ENCODE data around the gene PKN1. TPM values are rescaled to one million over a fixed set of nuclear protein-coding genes. Genes with fewer than 3 reads are reported as not detected.

PKN1 gene
- total and polyA plus RNA-seq, 2 of the 13 experiments (the other 11 are each of a cell fraction or from before 2014, with no cell fraction given) = 45.7 to 54.5 TPM

DNA sequence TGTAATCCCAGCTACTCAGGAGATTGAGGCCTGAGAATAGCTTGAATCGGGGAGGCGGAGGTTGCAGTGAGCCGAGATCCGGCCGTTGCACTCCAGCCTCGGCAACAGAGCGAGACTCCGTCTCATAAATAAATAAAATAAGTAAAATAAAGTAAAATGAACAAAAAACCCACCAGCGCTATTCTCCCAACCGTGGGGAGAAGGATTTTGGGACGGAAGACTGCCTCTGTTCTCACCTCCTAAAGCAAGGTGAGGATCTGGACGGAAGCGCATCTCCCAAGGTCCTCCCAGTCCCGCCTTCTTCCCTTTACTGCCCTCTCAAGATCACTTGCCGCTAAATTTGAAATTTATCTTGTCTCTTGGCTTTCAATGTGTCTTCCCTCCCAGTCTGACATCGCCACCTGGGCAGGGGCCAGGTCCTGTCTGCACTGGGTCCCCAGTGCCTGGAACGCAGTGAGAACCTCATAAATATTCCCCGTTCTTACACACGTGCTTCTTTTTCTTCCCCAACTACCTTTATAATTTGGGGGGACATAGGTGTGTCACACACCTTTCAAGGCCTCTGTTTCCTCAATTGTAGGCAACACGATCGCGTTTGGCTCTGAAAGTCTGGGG, 86.2 kb downstream of the PKN1 start (continued):
- TF ChIP-seq, protein P1, sequence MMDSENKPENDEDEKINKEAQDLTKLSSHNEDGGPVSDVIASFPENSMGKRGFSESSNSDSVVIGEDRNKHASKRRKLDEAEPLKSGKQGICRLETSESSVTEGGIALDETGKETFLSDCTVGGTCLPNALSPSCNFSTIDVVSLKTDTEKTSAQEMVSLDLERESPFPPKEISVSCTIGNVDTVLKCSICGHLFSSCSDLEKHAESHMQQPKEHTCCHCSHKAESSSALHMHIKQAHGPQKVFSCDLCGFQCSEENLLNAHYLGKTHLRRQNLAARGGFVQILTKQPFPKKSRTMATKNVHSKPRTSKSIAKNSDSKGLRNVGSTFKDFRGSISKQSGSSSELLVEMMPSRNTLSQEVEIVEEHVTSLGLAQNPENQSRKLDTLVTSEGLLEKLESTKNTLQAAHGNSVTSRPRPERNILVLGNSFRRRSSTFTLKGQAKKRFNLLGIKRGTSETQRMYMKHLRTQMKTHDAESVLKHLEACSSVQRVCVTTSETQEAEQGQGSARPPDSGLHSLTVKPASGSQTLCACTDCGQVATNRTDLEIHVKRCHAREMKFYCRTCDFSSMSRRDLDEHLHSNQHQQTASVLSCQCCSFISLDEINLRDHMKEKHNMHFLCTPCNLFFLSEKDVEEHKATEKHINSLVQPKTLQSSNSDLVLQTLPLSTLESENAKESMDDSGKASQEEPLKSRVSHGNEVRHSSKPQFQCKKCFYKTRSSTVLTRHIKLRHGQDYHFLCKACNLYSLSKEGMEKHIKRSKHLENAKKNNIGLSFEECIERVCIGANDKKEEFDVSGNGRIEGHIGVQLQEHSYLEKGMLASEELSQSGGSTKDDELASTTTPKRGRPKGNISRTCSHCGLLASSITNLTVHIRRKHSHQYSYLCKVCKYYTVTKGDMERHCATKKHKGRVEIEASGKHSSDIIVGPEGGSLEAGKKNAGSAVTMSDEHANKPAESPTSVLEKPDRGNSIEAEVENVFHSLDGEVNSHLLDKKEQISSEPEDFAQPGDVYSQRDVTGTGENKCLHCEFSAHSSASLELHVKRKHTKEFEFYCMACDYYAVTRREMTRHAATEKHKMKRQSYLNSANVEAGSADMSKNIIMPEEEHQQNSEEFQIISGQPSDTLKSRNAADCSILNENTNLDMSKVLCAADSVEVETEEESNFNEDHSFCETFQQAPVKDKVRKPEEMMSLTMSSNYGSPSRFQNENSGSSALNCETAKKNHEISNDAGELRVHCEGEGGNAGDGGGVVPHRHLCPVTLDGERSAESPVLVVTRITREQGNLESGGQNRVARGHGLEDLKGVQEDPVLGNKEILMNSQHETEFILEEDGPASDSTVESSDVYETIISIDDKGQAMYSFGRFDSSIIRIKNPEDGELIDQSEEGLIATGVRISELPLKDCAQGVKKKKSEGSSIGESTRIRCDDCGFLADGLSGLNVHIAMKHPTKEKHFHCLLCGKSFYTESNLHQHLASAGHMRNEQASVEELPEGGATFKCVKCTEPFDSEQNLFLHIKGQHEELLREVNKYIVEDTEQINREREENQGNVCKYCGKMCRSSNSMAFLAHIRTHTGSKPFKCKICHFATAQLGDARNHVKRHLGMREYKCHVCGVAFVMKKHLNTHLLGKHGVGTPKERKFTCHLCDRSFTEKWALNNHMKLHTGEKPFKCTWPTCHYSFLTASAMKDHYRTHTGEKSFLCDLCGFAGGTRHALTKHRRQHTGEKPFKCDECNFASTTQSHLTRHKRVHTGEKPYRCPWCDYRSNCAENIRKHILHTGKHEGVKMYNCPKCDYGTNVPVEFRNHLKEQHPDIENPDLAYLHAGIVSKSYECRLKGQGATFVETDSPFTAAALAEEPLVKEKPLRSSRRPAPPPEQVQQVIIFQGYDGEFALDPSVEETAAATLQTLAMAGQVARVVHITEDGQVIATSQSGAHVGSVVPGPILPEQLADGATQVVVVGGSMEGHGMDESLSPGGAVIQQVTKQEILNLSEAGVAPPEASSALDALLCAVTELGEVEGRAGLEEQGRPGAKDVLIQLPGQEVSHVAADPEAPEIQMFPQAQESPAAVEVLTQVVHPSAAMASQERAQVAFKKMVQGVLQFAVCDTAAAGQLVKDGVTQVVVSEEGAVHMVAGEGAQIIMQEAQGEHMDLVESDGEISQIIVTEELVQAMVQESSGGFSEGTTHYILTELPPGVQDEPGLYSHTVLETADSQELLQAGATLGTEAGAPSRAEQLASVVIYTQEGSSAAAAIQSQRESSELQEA (CRISPR knock-in tag; IDR thresholded peaks at IDR 0.05; ENCODE audit: not compliant biosample characterization) = no peak
- no peak for TF ChIP-seq JARID2 (CRISPR knock-in tag; IDR thresholded peaks at IDR 0.05; ENCODE audit: insufficient replicate concordance)
- no peak for TF ChIP-seq GATAD2A (CRISPR knock-in tag; IDR thresholded peaks at IDR 0.05)
- peak; percentile 58 for TF ChIP-seq U2AF1 (optimal IDR thresholded peaks at IDR 0.05; ENCODE audit: low read depth, low read length)
- no peak for TF ChIP-seq ZNF292 (CRISPR knock-in tag; IDR thresholded peaks at IDR 0.05; ENCODE audit: borderline replicate concordance, low read depth)
- no peak for TF ChIP-seq FOXM1 (CRISPR knock-in tag; IDR thresholded peaks at IDR 0.05)
- TF ChIP-seq, protein P2, sequence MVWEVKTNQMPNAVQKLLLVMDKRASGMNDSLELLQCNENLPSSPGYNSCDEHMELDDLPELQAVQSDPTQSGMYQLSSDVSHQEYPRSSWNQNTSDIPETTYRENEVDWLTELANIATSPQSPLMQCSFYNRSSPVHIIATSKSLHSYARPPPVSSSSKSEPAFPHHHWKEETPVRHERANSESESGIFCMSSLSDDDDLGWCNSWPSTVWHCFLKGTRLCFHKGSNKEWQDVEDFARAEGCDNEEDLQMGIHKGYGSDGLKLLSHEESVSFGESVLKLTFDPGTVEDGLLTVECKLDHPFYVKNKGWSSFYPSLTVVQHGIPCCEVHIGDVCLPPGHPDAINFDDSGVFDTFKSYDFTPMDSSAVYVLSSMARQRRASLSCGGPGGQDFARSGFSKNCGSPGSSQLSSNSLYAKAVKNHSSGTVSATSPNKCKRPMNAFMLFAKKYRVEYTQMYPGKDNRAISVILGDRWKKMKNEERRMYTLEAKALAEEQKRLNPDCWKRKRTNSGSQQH (CRISPR knock-in tag; IDR thresholded peaks at IDR 0.05; ENCODE audit: low read depth) = no peak
- no peak for TF ChIP-seq TOPORS (CRISPR knock-in tag; IDR thresholded peaks at IDR 0.05)
- TF ChIP-seq SNAI1 (CRISPR knock-in tag; IDR thresholded peaks at IDR 0.05; ENCODE audit: borderline replicate concordance) = 0 out of 2 replicates have a peak, but pooled peaks have one; percentile 70
- TF ChIP-seq ZNF235 (CRISPR knock-in tag; IDR thresholded peaks at IDR 0.05; ENCODE audit: borderline replicate concordance) = 0 out of 2 replicates have a peak, but pooled peaks have one; percentile 27
- TF ChIP-seq THAP7 (CRISPR knock-in tag; IDR thresholded peaks at IDR 0.05) = no peak
- TF ChIP-seq ZNF766 (CRISPR knock-in tag; IDR thresholded peaks at IDR 0.05; ENCODE audit: borderline replicate concordance) = no peak
- TF ChIP-seq ZKSCAN5 (CRISPR knock-in tag; IDR thresholded peaks at IDR 0.05) = no peak
- no peak for TF ChIP-seq ONECUT2 (CRISPR knock-in tag; IDR thresholded peaks at IDR 0.05)
- TF ChIP-seq NFKBIZ (CRISPR knock-in tag; IDR thresholded peaks at IDR 0.05) = 0 out of 2 replicates have a peak, but pooled peaks have one; percentile 12

Measured in HepG2 (cell line).